ENCODE measurements around the gene ALOX5AP.
A peak's percentile ranks its signal among the peaks of the same experiment; 100 is the strongest.

ALOX5AP gene

GRCh38 chr13:30715372-30715756 is 20.0 kb upstream of the ALOX5AP start:
- no peak for DNase-seq

- no peak for DNase-seq
These were observed 19.5 kb upstream of the ALOX5AP start for GRCh38 chr13:30715837-30716236.

DNA sequence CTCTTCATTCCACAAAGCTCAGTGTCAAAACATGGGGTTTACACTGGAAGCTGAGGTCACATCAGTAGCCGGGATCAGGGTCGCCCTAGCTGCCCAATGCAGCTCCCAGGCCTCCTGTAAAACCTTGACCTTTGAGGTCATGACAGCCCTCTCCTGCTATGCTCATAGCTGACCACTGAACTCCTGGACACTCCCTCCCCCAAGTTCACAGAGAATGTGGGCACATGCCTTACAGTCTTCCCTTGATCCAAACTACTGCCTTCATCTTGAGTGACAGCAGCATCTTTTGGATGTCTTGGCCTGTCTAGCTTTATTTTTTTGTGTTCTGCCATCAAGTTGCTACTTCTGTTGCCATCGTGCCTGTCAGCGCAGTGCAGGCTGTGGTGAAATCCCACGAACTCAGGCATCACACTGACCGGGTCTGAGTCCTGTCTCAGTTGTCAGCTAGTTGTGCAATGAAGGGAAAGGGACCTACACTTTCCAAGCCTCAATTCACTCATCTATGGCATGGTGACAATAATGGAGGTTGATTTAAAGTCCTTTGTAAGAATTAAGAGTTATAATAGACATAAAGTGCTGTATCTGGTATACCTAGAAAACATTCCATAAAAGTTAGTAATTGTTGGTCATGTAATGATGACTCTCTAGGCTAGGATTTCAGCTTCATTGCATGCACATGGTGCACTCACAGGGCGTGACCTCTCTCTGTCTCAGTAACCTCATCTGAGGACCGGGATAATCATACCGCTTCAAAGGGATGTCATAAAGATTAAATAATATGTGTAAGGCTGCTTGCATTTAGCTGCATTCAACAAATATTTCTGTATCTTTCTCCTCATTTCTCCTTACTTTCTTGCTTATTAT is 16.4 kb upstream of the ALOX5AP start:
- peak; percentile 92 for DNase-seq

DNA sequence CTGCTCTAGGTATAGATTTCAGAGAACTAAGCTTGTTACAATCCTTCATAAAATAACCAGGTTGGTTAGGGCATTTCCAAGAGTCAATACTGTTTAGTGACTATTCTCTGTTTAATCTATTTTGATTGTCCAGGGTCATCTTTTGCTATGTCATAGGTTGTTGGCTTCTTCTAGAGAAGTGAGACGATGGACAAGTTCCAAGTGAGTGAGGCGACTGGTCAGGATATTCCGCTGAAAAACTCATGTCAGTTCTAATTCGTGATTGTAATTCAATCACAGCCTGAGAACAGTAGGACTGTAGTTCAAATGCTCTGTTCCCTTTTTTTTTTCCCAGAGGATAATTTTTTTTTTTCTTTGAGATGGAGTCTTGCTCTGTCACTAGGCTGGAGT is 15.8 kb upstream of the ALOX5AP start:
- DNase-seq, result no peak

DNA sequence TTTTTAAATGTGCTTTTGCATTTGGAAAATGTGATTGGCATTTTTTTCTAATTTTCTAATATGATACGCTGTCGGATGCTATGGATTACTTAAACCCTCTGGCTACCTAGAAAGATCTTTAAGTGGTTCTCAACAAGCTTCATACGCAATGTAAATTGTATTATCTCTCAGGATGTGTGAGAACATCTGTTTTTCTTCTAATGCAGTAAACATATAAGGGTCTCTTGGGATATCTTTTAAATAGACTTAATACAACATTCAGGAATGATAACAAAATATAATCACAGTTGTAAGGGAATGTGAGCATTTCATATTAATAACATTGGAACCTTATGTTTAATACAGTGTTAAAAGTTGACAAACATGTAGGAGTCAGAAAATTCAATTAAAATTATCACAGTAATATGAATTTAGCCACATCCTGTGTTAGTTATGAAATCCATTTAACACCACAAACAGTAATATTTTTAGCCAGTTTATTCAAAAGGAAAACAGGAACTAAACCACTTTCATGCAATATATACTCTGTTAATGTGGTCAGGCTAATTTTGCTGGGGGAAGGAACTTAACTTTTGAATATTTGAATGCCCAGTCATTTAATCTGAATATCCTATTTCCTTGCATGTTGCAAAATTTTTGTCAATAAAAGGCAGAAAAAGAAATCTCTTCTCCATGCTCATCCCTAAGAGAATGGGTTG is 15.0 kb upstream of the ALOX5AP start:
- peak; percentile 68 for DNase-seq

DNA sequence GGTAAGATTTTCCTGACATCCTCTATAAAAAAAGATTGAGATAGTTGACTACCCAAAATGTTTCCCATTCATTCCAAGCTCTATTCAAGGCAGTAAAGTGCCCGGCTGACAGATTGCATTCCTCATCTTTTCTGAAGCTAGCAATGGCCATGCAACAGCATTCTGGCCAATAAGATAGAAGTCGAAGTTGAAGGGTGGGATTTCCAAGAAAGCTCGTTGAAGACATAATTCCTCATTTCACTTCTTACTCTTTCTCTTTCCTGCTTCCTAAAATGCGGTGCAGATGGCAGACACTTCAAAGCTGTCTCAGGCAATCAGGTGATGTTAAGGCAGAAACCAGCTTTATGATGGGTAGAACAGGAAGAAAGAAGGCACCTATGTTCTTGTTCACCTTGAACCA is 13.4 kb upstream of the ALOX5AP start:
- DNase-seq, result no peak

GRCh38 chr13:30722361-30722760 is 13.0 kb upstream of the ALOX5AP start:
- DNase-seq, result peak; percentile 63

DNA sequence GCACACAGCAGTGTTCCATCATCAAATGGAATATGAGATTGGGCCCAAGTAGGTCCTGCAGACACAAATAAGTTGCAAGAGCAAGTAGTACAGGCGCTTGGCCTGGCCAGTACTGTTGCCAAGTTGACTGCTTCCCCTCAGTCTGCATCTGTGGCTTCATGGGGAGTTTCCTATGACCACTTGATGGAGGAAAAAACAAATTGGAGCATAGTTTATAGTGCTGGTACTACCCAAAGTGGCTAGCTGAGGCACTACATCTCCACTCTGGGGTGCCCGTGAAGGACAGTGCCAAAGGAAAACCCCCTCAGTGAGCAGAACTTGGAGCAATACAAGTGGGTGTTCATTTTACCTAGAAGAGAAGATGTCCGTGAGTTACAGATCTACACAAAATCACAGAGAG is 10.6 kb upstream of the ALOX5AP start:
- no peak for DNase-seq

DNA sequence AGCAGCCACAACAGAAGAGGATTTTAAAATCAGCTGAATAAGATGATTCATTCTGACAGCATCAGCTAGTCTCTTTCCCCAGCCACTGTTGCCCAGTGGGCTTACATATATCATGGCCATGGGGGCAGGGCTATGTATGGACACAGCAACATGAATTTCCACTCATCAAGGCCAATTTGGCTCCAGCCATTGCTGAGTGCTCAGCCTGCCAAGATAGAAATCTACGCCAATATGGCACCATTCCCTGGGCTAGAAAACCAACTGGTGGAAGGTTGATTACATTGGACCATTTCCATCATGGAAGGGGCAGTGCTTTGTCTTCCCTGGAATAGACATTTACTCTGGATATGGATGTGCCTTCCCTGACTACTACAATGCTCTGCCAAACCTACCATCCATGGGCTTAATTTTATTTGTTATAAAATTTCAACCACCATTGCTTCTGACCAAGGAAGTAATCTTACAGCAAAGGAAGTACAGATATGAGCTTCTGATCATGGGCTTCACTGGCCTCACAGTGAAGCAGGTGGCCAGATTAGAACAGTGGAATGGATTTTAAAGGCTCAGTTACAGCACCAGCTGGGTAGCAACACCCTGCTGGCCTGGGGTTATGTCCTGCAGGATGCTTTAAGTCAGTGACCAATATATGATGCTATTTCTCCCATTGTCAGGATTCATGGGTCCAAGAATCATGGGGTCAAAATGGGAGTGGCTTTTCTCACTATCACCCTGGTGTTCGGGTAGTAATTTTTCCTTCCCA is 9.8 kb upstream of the ALOX5AP start:
- DNase-seq, result peak; percentile 64

- DNase-seq, result no peak
These were observed 9.2 kb upstream of the ALOX5AP start for GRCh38 chr13:30726192-30726591.

GRCh38 chr13:30727491-30728355 is 7.6 kb upstream of the ALOX5AP start:
- DNase-seq, result no peak

GRCh38 chr13:30729801-30730200 is 5.5 kb upstream of the ALOX5AP start:
- no peak for DNase-seq

GRCh38 chr13:30730526-30730925 is 4.8 kb upstream of the ALOX5AP start:
- no peak for DNase-seq

- no peak for DNase-seq
These were observed 3.8 kb upstream of the ALOX5AP start for GRCh38 chr13:30731361-30732045.

DNA sequence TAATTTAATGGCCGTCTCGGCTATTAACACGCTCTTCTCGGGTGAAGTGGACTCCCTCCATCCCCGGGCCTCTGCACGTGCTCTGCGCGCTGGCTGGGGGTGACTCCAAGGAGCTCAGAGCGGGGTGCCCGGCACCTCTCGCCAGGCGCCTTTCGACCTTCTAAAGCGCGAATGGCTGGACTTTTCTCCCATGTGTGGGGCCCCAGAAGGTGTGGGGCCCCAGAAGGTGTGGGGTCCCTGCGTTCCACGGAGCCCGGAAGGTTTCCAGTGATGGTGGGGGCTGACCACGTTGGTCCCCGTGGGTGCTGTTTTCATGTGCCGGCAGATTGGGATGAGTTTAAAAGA is 3.3 kb upstream of the ALOX5AP start:
- DNase-seq, result no peak

DNA sequence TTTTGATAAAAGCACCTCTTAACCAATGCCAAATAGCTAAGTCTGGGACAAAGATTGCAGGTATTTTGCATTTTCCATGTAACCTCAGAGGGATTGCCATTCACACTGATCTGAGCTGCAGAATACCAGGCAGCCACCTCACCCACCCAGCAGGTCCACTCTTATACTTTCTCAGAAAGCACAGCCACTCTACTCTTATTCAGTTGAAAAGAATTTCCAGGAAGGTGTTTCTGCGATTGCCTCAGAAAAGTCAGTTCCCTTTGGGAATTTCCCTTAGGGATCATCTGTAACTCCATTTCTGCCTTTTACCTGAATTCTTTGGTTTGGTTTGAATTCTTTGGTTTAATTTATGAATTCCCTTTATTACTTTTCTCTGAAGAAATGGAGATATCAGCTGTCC is 904 bp upstream of the ALOX5AP start:
- peak; percentile 90 for DNase-seq

GRCh38 chr13:30735872-30736175 is 481 bp downstream of the ALOX5AP start:
- DNase-seq, result no peak

DNA sequence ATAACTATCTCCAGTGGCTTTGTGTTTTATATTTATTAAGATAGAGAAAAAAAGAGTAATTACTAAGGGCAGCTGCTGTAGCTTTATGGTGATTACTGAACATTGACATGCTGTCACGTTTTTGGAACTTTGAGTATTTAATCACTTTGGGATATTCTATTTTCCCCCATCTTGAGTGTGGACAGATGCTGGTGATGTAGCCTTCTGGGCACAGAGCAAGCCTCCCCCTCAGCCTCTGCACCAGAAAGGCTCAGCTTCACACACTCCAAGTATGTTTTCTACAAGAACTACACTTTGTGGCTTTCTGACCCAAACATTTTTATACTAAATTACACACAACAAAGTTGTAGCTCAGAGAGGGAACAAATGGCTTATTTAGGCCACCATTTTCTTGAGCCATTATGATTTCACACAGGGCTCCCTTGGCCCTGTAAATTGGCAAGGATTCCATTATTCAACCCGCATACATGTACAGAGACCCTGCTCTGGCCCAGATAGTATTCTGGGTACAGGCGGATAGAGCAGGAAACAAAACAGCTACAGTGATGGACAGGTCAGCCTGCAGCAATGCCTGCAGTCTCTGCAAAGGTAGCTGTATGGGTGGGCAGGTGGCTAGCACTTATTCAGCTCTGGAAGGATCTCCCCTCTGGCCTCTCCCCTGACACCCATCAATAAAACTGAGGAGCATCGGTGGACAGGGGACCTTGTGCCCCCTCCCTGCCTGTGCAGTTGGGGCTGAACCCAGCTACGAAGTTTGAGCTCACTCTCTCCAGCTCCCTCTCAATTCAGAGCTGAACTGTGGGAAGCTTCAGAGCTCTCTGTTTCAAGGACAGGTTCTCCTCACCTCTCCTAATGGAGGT is 1.3 kb downstream of the ALOX5AP start:
- no peak for DNase-seq

DNA sequence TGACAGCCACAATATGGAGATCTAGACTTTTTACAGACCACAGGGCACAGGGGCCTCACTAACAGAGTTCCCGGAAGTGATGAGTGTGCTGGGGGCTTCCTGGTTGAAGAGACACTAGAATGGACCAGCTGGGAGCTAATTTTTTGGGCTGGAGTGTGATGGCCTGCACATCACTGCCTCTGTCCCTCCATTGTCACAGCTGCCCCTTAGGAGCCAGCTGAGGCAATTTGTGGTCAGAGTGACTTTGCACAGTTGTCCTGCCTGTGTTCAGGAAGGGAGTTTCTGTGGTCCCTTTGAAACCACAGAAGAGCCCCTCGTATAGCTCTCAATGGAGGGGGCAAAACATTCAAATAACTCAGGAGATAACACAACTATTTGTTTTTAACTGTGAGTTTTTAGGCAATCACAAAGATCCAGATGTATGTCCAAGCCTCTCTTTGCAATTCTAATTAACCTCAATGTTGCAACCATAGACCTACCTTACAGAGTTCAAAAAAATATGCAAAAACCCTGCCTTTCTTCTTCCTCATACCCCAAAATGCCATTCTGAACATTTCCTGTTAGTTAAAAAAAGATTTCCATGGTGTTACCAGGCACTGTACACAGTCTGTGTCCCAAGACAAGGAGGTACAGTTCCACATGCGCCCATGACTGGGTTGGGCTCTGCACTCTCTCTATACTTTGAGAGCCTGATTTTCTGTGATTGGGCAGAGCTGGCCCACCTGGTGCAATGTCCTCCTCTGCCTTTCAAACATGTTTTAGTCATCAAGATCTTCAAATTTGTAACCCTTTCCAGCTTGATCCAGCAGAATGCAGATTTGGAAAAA is 2.4 kb downstream of the ALOX5AP start:
- no peak for DNase-seq

- DNase-seq, result no peak
These were observed 3.3 kb downstream of the ALOX5AP start for GRCh38 chr13:30738526-30739236.
